ENCODE results near the gene PRKN. TPM values are rescaled to one million over a fixed set of nuclear protein-coding genes. Genes with fewer than 3 reads are reported as not detected.

PRKN gene
- total and polyA plus RNA-seq, 2 donors: 3.5 to 6.5 TPM

DNA sequence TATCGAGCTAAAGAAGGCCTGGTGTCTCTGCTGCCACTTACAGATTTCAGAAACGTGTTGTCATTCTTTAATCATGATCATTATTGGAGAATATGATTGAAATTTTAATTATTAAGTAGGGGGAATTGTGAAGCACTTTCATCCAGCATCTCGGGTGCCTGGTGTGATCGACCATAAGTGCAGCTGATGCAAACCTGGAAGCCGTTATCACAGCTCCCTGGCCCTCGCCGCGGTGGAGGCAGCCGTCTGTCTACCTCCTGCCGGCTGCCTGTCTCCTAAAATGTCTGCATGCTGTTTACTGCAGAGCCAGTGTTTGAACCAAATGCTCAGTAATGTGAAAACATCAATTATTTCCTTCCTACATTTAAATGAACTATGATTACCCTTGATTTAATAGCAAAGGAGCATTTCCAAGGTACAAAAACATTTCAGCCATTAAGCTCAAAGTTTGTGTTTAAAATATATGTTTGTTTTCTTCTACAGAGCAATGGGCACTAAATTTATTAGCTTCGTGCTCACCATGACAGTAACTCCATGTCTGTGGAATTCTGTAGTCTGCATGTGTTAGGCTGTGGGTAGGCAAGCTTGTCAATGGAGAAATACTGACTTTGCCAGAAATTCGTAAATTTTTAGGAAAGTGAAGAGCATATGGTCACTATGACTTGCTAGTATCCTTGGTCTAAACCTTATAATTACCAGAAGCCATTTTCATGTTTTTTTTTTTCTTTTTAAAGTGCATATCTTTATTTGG is 1269.2 kb downstream of the PRKN start:
- Histone ChIP-seq H3K36me3 (ENCODE audit: insufficient read depth) (no peaks in the 10 kb centered on the region), H3K4me3 (ENCODE audit: low read depth, low read length) (no peak overlapping the region), H3K27ac (ENCODE audit: low read depth) (no peak overlapping the region), H3K4me1 (ENCODE audit: insufficient read depth) (no peaks in the 10 kb centered on the region)
- no peak for DNase-seq (ENCODE audit: extremely low spot score)
- 41% methylated on average over 12 of the region's 12 CpGs for WGBS

DNA sequence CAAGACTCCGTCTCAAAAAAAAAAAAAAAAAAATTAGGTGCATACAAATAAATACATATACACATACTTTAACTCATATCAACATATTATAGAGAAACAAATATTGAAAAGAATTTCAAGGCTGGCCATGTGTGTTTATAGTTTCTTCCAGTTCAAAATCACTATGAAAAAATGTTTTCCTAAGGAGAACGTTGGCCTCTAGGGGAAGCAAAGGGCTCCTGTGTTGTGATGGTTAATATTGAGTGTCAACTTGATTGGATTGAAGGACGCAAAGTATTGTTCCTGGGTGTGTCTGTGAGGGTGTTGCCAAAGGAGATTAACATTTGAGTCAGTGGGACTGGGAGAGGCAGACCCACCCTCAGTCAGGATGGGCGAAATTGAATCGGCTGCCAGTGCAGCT is 1271.7 kb downstream of the PRKN start:
- no peak overlapping the region for H3K4me3 ChIP-seq (ENCODE audit: low read depth, low read length)
- no peak for DNase-seq (ENCODE audit: extremely low spot score)
- no peaks in the 10 kb centered on the region for H3K36me3 ChIP-seq (ENCODE audit: insufficient read depth)
- no peaks in the 10 kb centered on the region for H3K4me1 ChIP-seq (ENCODE audit: insufficient read depth)
- H3K27ac ChIP-seq (ENCODE audit: low read depth): no peak overlapping the region
- 91% methylated on average over 5 of the region's 5 CpGs for WGBS

DNA sequence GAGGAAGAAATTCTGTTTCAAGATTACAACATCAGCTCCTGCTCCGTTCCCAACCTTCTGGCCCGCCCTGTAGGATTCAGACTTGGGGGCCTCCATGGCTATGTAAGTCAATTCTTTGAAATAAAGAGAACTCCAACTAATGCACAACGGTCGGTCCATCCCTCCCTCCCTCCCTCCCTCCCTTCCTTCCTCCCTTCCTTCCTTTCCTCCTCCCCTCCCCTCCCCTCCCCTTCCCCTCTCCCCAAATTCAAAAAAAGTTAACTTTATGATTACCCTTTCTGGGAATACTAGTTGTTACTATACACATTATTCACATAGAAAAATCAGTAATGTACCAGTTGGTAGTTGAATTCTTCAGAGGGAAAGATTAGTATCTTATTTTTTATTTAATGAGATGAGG is 1274.0 kb downstream of the PRKN start:
- Histone ChIP-seq H3K4me1 (ENCODE audit: insufficient read depth) (no peaks in the 10 kb centered on the region), H3K27ac (ENCODE audit: low read depth) (no peak overlapping the region), H3K36me3 (ENCODE audit: insufficient read depth) (no peaks in the 10 kb centered on the region), H3K4me3 (ENCODE audit: low read depth, low read length) (no peak overlapping the region)
- DNase-seq (ENCODE audit: extremely low spot score): no peak
- 79% methylated on average over 4 of the region's 4 CpGs for WGBS

DNA sequence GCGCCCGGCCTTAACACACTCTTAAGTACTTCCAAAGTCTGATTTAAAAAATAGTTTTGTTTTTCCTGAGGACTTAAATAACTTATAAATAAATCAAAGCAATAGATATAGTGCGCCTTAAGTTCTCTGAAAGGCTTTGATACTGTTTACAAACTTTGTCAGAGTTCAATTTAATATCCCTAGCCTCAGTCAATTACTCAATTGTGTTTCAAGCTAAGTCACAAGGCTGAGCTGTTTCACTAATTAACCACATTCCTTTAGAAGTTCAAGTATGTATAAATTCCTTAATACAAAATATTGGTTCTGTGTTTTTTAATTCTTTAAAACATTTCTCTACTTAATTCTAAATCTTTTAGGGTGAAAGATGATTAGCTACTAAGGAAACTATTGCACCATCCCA is 1275.3 kb downstream of the PRKN start:
- Histone ChIP-seq H3K4me1 (ENCODE audit: insufficient read depth) (no peaks in the 10 kb centered on the region), H3K36me3 (ENCODE audit: insufficient read depth) (no peaks in the 10 kb centered on the region), H3K4me3 (ENCODE audit: low read depth, low read length) (no peak overlapping the region), H3K27ac (ENCODE audit: low read depth) (no peak overlapping the region)
- no peak for DNase-seq (ENCODE audit: extremely low spot score)
- 89% methylated on average over 3 of the region's 3 CpGs for WGBS

DNA sequence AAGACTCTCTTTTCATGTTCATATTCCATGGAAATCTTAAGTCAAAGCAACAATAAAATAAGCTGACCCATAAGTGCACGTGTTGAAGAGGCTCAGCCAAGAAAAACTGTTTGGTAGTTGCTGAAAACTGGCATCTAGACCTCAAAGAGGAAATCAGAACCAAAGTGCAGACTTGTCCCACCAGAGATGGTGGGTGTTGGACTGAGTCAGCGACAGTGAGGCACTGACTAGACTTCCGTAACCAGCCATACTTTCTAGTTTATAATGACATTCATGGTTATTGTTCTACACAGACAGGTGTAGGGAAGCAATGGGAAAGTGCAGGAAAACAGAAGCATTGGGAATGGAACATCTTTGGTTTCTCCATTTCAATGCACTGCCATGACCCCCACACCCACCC is 1278.0 kb downstream of the PRKN start:
- Histone ChIP-seq H3K4me1 (ENCODE audit: insufficient read depth) (no peaks in the 10 kb centered on the region), H3K4me3 (ENCODE audit: low read depth, low read length) (no peak overlapping the region), H3K36me3 (ENCODE audit: insufficient read depth) (no peaks in the 10 kb centered on the region), H3K27ac (ENCODE audit: low read depth) (no peak overlapping the region)
- DNase-seq (ENCODE audit: extremely low spot score): no peak
- 88% methylated on average over 3 of the region's 3 CpGs for WGBS

DNA sequence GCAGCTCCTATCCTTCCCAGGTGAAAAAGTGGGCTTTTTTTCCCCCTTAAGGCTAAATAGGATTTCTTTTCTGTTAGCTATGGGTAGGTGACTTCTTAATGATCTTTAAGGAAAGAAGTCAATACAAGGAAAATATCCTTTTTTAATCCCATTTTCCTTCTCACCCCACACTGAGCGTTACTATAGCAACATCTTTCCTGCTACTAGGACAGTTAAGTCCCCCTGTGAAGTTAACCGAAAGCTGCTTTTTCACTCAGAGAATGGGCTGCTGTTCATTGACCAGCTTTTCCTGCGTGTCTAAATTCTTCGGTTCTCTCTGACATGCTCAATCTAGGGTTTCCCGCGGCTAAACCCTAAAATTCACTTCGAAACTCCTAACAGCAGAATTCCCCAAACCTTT is 1280.6 kb downstream of the PRKN start:
- Histone ChIP-seq H3K4me1 (ENCODE audit: insufficient read depth) (no peaks in the 10 kb centered on the region), H3K36me3 (ENCODE audit: insufficient read depth) (no peaks in the 10 kb centered on the region), H3K27ac (ENCODE audit: low read depth) (no peak overlapping the region), H3K4me3 (ENCODE audit: low read depth, low read length) (no peak overlapping the region)
- DNase-seq (ENCODE audit: extremely low spot score): no peak
- WGBS: 97% methylated on average over 7 of the region's 7 CpGs

DNA sequence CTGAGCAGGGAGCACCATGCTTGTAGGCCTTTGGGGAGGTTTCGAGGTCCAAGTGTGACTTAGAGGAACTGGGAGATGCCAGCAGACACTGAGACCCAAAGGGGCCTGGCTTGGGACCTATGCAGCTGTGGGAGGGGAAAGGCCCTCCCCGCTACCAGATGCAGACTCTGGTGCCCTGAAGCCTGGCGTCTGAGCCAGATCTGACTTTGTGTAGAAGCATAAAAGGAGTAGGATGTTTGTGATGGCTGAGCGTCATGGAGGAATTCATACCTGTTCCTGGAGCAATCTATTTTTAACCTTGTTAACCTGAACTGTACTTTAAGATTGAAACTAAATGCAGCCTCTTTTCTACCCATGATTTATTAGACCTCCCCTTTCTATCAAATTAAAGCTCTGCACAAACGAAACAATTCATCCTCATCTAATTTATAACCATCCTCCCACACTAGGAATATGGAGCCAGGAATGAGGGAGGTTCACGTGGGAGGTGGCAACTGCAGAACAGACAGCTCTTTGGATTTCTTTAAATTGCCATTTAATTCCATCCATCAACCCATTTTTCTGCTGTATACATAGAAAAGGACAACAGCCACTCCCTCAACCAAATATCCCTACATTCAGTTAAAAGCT is 1281.2 kb downstream of the PRKN start:
- whole genome bisulfite sequencing: 80% methylated on average over 6 of the region's 6 CpGs
- no peak for DNase-seq (ENCODE audit: extremely low spot score)
- no peak overlapping the region for H3K27ac ChIP-seq (ENCODE audit: low read depth)
- H3K4me3 ChIP-seq (ENCODE audit: low read depth, low read length): no peak overlapping the region
- no peaks in the 10 kb centered on the region for H3K36me3 ChIP-seq (ENCODE audit: insufficient read depth)
- H3K4me1 ChIP-seq (ENCODE audit: insufficient read depth): no peaks in the 10 kb centered on the region

DNA sequence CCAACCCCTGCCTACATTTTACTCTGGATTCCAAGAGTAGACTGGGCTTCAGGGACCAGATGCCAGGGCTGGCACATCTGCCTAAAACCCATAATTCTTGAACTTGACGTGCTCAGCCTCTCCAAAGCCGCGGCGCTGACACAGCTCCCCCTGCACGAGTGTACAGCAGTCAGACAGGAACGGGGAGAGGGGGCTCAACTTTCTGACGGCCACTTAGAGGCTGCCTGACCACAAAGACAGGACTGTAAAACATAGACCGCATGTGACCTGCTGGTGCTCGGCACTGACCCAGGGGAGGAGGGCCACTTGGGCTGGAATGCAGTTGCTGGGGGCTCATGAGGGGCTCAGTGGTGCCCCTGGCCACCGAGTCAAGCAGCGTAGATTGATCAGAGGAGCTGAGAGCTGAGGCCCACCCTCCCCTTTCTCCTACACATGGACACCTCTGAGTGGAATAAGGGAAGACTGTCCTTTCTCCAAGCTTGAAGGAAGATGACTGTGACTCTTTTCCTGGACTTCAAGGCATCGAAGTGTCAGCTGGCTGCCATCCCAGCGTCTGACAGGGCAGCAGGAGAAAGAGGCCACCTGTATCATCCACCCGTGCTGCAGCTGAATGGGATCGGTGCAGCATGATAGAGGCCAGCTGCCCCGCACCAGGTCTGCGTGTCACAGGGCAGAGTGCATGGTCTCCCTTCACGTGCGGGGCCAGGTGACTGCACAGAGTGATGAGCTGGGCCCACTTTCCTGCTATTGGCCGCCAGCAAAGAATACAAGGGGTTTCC is 1282.4 kb downstream of the PRKN start:
- Histone ChIP-seq H3K4me3 (ENCODE audit: low read depth, low read length) (no peak overlapping the region), H3K27ac (ENCODE audit: low read depth) (no peak overlapping the region), H3K4me1 (ENCODE audit: insufficient read depth) (no peaks in the 10 kb centered on the region), H3K36me3 (ENCODE audit: insufficient read depth) (no peaks in the 10 kb centered on the region)
- WGBS: 48% methylated on average over 20 of the region's 20 CpGs
- DNase-seq (ENCODE audit: extremely low spot score): no peak

DNA sequence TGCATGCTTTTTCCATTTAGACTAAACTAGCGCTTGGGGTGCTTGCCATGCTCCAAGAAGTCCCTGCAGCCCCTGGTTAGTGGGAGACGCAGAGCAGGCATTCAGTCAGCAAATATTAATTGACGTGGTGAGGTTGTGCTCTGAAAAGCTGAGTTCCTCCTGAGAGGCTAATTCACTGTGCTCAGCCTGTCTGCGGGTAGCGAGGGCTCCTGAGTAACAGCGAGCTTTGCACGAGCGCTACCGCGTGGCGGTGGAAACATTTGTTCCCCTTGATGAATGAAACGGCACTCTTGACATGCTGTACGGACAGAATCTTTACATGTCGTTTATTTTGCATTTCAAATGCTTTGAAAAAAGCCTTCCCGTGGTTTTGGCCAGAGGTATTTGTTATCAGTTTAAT is 1283.1 kb downstream of the PRKN start:
- 60% methylated on average over 15 of the region's 15 CpGs for WGBS

DNA sequence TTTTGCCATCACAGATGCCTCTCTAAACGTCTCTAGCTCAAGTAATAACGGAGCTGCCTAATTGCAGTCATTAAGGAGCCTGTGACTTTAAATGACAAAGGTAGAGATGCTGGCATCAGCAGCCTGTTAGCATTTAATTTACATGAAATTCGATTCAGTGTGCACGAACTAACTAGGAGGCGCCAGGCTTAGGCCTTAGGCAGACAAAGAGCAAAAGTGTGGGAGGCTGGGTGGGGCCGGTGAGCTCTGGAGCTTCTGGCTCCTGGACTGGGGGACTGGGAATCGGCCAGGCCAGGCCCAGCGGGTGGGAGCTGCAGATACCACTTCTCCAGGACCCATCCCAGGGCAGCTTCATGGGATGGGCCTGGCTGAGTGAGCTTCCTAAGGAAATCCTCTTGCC is 1283.7 kb downstream of the PRKN start:
- no peak for DNase-seq (ENCODE audit: extremely low spot score)
- 72% methylated on average over 8 of the region's 8 CpGs for WGBS

More for the DNA sequence above, 1283.1 kb downstream of the PRKN start:
- H3K4me3 ChIP-seq (ENCODE audit: low read depth, low read length): no peak overlapping the region
- no peak overlapping the region for H3K27ac ChIP-seq (ENCODE audit: low read depth)
- H3K36me3 ChIP-seq (ENCODE audit: insufficient read depth): no peaks in the 10 kb centered on the region
- H3K4me1 ChIP-seq (ENCODE audit: insufficient read depth): no peaks in the 10 kb centered on the region
- DNase-seq (ENCODE audit: extremely low spot score): no peak

DNA sequence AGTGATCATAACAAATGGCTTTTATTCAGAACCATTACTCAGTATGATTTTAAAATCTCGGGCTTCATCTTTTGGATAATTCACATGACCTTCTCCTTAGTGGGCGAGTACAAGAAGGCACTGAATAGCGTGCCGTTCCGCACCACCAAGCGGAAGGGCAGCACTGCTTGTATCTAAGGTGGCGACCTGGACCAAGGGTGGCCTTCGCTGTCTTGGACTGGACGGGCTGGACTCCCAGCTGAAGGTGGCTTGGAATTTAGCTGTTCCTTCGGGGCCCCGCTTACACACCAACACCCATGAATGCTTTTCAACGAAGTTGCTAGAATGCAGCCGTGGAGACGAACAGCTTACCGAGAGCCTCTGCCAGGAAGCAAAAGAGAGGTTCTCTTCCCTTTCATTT is 1285.1 kb downstream of the PRKN start:
- H3K4me1 ChIP-seq (ENCODE audit: insufficient read depth): no peaks in the 10 kb centered on the region
- 62% methylated on average over 15 of the region's 15 CpGs for WGBS

More for the DNA sequence above, 1283.7 kb downstream of the PRKN start:
- Histone ChIP-seq H3K4me1 (ENCODE audit: insufficient read depth) (no peaks in the 10 kb centered on the region), H3K27ac (ENCODE audit: low read depth) (no peak overlapping the region), H3K4me3 (ENCODE audit: low read depth, low read length) (no peak overlapping the region), H3K36me3 (ENCODE audit: insufficient read depth) (no peaks in the 10 kb centered on the region)

DNA sequence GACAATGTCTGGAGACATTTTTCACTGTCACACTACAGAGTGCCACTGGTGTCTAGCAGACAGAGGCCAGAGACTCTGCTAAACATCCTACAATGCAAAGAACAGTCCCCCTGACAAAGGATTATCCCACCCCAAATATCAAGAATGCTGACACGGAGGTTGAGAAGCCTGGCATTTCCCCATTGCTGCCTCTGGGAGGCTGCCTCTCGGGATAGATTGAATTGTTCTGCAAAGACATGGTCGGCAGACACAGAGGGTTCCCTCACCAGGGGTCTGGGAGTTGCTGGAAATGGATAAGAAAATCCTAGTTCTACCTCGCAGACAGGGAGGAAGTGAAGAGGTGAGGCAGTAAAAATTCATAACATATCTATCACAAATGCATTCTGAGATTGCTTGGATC is 1287.3 kb downstream of the PRKN start:
- Histone ChIP-seq H3K36me3 (ENCODE audit: insufficient read depth) (no peaks in the 10 kb centered on the region), H3K27ac (ENCODE audit: low read depth) (no peak overlapping the region), H3K4me1 (ENCODE audit: insufficient read depth) (no peaks in the 10 kb centered on the region), H3K4me3 (ENCODE audit: low read depth, low read length) (no peak overlapping the region)
- 92% methylated on average over 4 of the region's 4 CpGs for WGBS
- DNase-seq (ENCODE audit: extremely low spot score): no peak

More for the DNA sequence above, 1285.1 kb downstream of the PRKN start:
- Histone ChIP-seq H3K36me3 (ENCODE audit: insufficient read depth) (no peaks in the 10 kb centered on the region), H3K4me3 (ENCODE audit: low read depth, low read length) (no peak overlapping the region), H3K27ac (ENCODE audit: low read depth) (no peak overlapping the region)
- DNase-seq (ENCODE audit: extremely low spot score): no peak

DNA sequence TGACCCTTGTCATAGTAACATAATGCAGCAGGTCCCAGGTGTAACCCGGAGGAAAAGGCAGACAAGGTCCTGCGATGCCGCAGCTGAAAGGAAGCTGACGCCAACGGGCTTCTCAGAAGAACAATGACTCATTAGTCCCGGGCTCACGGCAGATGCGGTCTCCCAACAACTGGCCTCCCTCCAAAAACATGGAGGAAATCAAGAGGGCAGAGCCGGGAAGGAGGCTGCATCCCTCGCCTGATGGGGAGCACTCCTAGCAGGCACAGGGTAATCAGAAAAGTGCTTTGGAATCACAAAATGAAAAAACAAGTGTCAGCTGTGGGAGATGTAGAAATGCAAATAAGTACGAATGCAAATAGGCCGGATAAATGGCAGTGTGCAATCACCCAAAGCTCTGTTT is 1288.5 kb downstream of the PRKN start:
- no peak for DNase-seq (ENCODE audit: extremely low spot score)
- no peak overlapping the region for H3K27ac ChIP-seq (ENCODE audit: low read depth)
- no peak overlapping the region for H3K4me3 ChIP-seq (ENCODE audit: low read depth, low read length)
- H3K36me3 ChIP-seq (ENCODE audit: insufficient read depth): no peaks in the 10 kb centered on the region
- H3K4me1 ChIP-seq (ENCODE audit: insufficient read depth): peaks cover 2% of the 10 kb centered on the region
- WGBS: 67% methylated on average over 12 of the region's 12 CpGs
